IMR-90 (cell line): ENCODE data around the gene MRTFB. TPM values are rescaled to one million over a fixed set of nuclear protein-coding genes. Genes with fewer than 3 reads are reported as not detected.

ENCODE experiments used
- ATAC-seq: fragments of 200-7000 bp; cut with Tn5 transposase; 2 replicates; pipeline ENCODE4 v1.9.1; 2020; ENCODE audit warnings: low read depth, mild to moderate bottlenecking, moderate library complexity
- BruUV-seq: library from RNA; stranded (reverse); fragments of 400-500 nt; replicated peaks from 2 replicates; lab custom pipeline; 2021; lab: Mats Ljungman, UMichigan
- CTCF ChIA-PET: fragments of 300-600 bp; formaldehyde crosslinking; extraction: SDS; loops from one replicate; lab custom pipeline; 2021; ENCODE audit warnings: antibody characterized with exemption; lab: Yijun Ruan, JAX
- POLR2A ChIA-PET: fragments of 300-600 bp; sonication (Branson Sonifier 250); formaldehyde crosslinking; loops from one replicate; lab custom pipeline; 2022; ENCODE audit warnings: antibody characterized with exemption; ENCODE audit not compliant: unreplicated experiment; lab: Charles Lee
- DNase-seq: peaks from one replicate; pipeline ENCODE4 v3.0.0; 2013
- H2AFZ ChIP-seq: replicated peaks from 2 replicates; pipeline ENCODE3; 2013; ENCODE audit warnings: low read length, mild to moderate bottlenecking; ENCODE audit not compliant: poor library complexity
- H2AK5ac ChIP-seq: 2 replicates; pipeline ENCODE4 v1.6.1; 2013; ENCODE audit warnings: low read depth, low read length, inconsistent platforms
- H2AK9ac ChIP-seq: replicated peaks from 2 replicates; pipeline ENCODE3; 2013; ENCODE audit warnings: mild to moderate bottlenecking, low read depth, low read length, moderate library complexity; ENCODE audit not compliant: poor library complexity
- H2BK120ac ChIP-seq: 2 replicates; pipeline ENCODE4 v1.6.1; 2013; ENCODE audit warnings: low read depth, low read length, inconsistent platforms
- H2BK15ac ChIP-seq: 3 replicates; pipeline ENCODE4 v1.6.1; 2013; ENCODE audit warnings: low read depth, low read length, inconsistent platforms
- H2BK20ac ChIP-seq: 2 replicates; pipeline ENCODE4 v1.6.1; 2013; ENCODE audit warnings: low read depth, mild to moderate bottlenecking, inconsistent platforms, low read length, moderate library complexity
- H2BK5ac ChIP-seq: 2 replicates; pipeline ENCODE4 v1.6.1; 2013; ENCODE audit warnings: mild to moderate bottlenecking, low read depth, low read length, inconsistent platforms; ENCODE audit not compliant: poor library complexity, severe bottlenecking
- H3K14ac ChIP-seq: replicated peaks from 2 replicates; pipeline ENCODE4 v1.6.1; 2013; ENCODE audit warnings: low read depth, low read length, inconsistent platforms
- H3K18ac ChIP-seq: 2 replicates; pipeline ENCODE4 v1.6.1; 2013; ENCODE audit warnings: low read depth, low read length, control low read depth
- H3K23ac ChIP-seq: 2 replicates; pipeline ENCODE4 v1.6.1; 2013; ENCODE audit warnings: low read depth, low read length, inconsistent platforms
- H3K27ac ChIP-seq: 2 replicates; pipeline ENCODE4 v1.5.1; 2013; ENCODE audit warnings: mild to moderate bottlenecking, control low read depth, low read length; ENCODE audit not compliant: insufficient read depth
- H3K27me3 ChIP-seq: 2 replicates; pipeline ENCODE4 v1.6.1; 2013; ENCODE audit warnings: low read length; ENCODE audit not compliant: control insufficient read depth, insufficient read depth
- H3K36me3 ChIP-seq: 2 replicates; pipeline ENCODE4 v1.6.1; 2013; ENCODE audit warnings: low read length, mixed read lengths; ENCODE audit not compliant: control insufficient read depth, insufficient read depth
- H3K4ac ChIP-seq: 2 replicates; pipeline ENCODE4 v1.6.1; 2013; ENCODE audit warnings: low read depth, low read length, inconsistent platforms
- H3K4me1 ChIP-seq: 2 replicates; pipeline ENCODE4 v1.6.1; 2013; ENCODE audit warnings: low read length, mixed read lengths; ENCODE audit not compliant: control insufficient read depth, insufficient read depth
- H3K4me2 ChIP-seq: 2 replicates; pipeline ENCODE4 v1.6.1; 2013; ENCODE audit warnings: low read depth, mild to moderate bottlenecking, control low read depth, low read length, moderate library complexity
- H3K4me3 ChIP-seq: 2 replicates; pipeline ENCODE4 v1.5.1; 2013; ENCODE audit warnings: low read depth, mild to moderate bottlenecking, control low read depth, low read length, moderate library complexity; ENCODE audit not compliant: insufficient read depth
- H3K56ac ChIP-seq: 2 replicates; pipeline ENCODE4 v1.6.1; 2013; ENCODE audit warnings: low read length, inconsistent platforms; ENCODE audit not compliant: insufficient read depth; ENCODE audit errors: extremely low read depth
- H3K79me1 ChIP-seq, 2 experiments: 2 replicates each; pipeline ENCODE4 v1.6.1; 2013; ENCODE audit warnings: low read length in 2 of 2, inconsistent platforms in 1 of 2, low read depth in 1 of 2
- H3K9ac ChIP-seq: 2 replicates; pipeline ENCODE4 v1.6.1; 2013; ENCODE audit warnings: low read depth, low read length, control low read depth
- H3K9me1 ChIP-seq: 2 replicates; pipeline ENCODE4 v1.6.1; 2013; ENCODE audit warnings: low read length, inconsistent platforms; ENCODE audit not compliant: insufficient read depth
- H3K9me3 ChIP-seq: 2 replicates; pipeline ENCODE4 v1.6.1; 2013; ENCODE audit warnings: low read length; ENCODE audit not compliant: control insufficient read depth, insufficient read depth
- H4K20me1 ChIP-seq: 2 replicates; pipeline ENCODE4 v1.6.1; 2013; ENCODE audit warnings: low read length, inconsistent platforms; ENCODE audit not compliant: insufficient read depth
- H4K5ac ChIP-seq: 2 replicates; pipeline ENCODE4 v1.6.1; 2013; ENCODE audit warnings: mild to moderate bottlenecking, low read depth, low read length, control low read depth
- H4K8ac ChIP-seq, 2 experiments: 2 replicates each; pipeline ENCODE4 v1.6.1; 2013; ENCODE audit warnings: low read depth in 2 of 2, low read length in 2 of 2, control low read depth in 1 of 2, inconsistent platforms in 1 of 2
- H4K91ac ChIP-seq: 2 replicates; pipeline ENCODE4 v1.6.1; 2013; ENCODE audit warnings: low read depth, low read length, inconsistent platforms; ENCODE audit not compliant: insufficient read depth
- BHLHE40 ChIP-seq: fragments of 150-350 bp; IDR thresholded peaks from 2 replicates; pipeline ENCODE4 v1.6.1; 2016; ENCODE audit warnings: mild to moderate bottlenecking, low read depth, low read length
- CEBPB ChIP-seq: IDR thresholded peaks from 2 replicates; pipeline ENCODE4 v1.6.1; 2012; ENCODE audit warnings: low read depth, low read length, improper control_type of control experiment
- CHD1 ChIP-seq: IDR thresholded peaks from 2 replicates; pipeline ENCODE4 v1.6.1; 2012; ENCODE audit warnings: low read depth, low read length, improper control_type of control experiment
- ELK1 ChIP-seq: fragments of 150-350 bp; IDR thresholded peaks from 2 replicates; pipeline ENCODE4 v1.6.1; 2016; ENCODE audit warnings: low read depth, mild to moderate bottlenecking, low read length, moderate library complexity, borderline replicate concordance
- MAFK ChIP-seq: IDR thresholded peaks from 2 replicates; pipeline ENCODE4 v1.6.1; 2012; ENCODE audit warnings: low read depth, low read length, improper control_type of control experiment
- MAZ ChIP-seq: IDR thresholded peaks from 2 replicates; pipeline ENCODE4 v1.6.1; 2012; ENCODE audit warnings: low read depth, mild to moderate bottlenecking, low read length, improper control_type of control experiment, moderate library complexity, borderline replicate concordance
- NFE2L2 ChIP-seq: fragments of 150-350 bp; IDR thresholded peaks from 2 replicates; pipeline ENCODE4 v1.6.1; 2016; ENCODE audit warnings: low read depth, mild to moderate bottlenecking, low read length
- POLR2A ChIP-seq: IDR thresholded peaks from 2 replicates; pipeline ENCODE4 v1.6.1; 2012; ENCODE audit warnings: mild to moderate bottlenecking, low read depth, low read length
- RAD21 ChIP-seq: IDR thresholded peaks from 2 replicates; pipeline ENCODE4 v1.6.1; 2012; ENCODE audit warnings: low read length, improper control_type of control experiment
- RCOR1 ChIP-seq: IDR thresholded peaks from 2 replicates; pipeline ENCODE4 v1.6.1; 2012; ENCODE audit warnings: mild to moderate bottlenecking, low read length, improper control_type of control experiment; ENCODE audit not compliant: insufficient replicate concordance
- SMC3 ChIP-seq: fragments of 150-350 bp; IDR thresholded peaks from 2 replicates; pipeline ENCODE4 v1.6.1; 2016; ENCODE audit warnings: low read depth, mild to moderate bottlenecking, antibody characterized with exemption, low read length, moderate library complexity
- WGBS, 2 experiments: methylation state at CpG; one replicate each; pipeline versions ENCODE4 v1.1.5 to v1.1.7; 2013; ENCODE audit warnings: missing lambda C conversion rate in 2 of 2; ENCODE audit not compliant: insufficient read length in 1 of 2; ENCODE audit errors: extremely low coverage in 2 of 2; 5-methylcytosine and 5-hydroxymethylcytosine counted together
- dilution Hi-C: fragments of 300-500 bp; cut with HindIII; formaldehyde crosslinking; loops from one replicate; pipeline ENCODE4 v1.14.3; 2018; ENCODE audit warnings: low sequenced_read_pairs; ENCODE audit not compliant: unreplicated experiment
- in situ Hi-C: fragments of 300-500 bp; cut with MboI; formaldehyde crosslinking; loops from 3 replicates; pipeline ENCODE4 v1.14.3; 2019; ENCODE audit warnings: low sequenced_read_pairs, inconsistent platforms, mixed read lengths
- intact Hi-C: fragments of 100-400 bp; cut with micrococcal nuclease; formaldehyde crosslinking; loops from 2 replicates; pipeline ENCODE4 v1.10.0; 2022
- polyA plus RNA-seq, 3 experiments: library from polyadenylated mRNA; depleted of rRNA; stranded (reverse); fragments of >200 nt; gene quantifications; 2 replicates each; pipeline ENCODE4 v1.2.3, GENCODE V29; 2012; ENCODE audit warnings: low replicate concordance in 1 of 3
- total RNA-seq: library from RNA; depleted of rRNA; stranded (reverse); fragments of >200 nt; gene quantifications from 2 replicates; pipeline ENCODE4 v1.2.3, GENCODE V29; 2012
- TF ChIP-seq, protein P1 (sequence below): fragments of 150-350 bp; IDR thresholded peaks from 2 replicates; pipeline ENCODE4 v1.6.1; 2017; ENCODE audit warnings: mild to moderate bottlenecking, antibody characterized with exemption, low read length, low read depth
- TF ChIP-seq, protein P2 (sequence below): conservative IDR thresholded peaks from 2 replicates; pipeline ENCODE4 v1.5.1; 2012; ENCODE audit warnings: mild to moderate bottlenecking, low read depth, low read length, improper control_type of control experiment

Gene MRTFB
- total and polyA plus RNA-seq, 2 of the 4 experiments (the other 2 are of a cell fraction), result 4.4 to 5.4 TPM

DNA sequence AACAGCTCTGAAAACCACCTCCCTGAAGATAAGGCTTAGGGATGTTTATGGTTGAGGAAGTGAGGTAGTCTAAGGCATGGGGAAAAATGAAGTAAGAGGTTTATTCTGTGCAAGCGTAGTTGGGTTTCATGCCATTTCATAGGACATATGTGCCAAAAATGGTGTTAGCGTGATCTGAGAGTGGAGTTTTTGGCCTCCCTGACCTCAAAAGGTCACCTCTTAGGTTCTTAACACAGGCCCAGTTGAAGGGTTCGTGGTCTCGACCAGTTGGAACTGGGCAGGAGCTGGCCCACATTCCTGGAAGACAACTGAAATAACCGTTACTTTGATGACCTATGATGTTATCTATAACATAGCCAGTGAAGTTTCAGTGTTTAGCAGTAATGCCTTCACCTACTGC, 57.0 kb downstream of the MRTFB start:
- Histone ChIP-seq H3K14ac (no peak overlapping the region), H3K4me3 (no peak overlapping the region), H3K36me3 (no peaks in the 10 kb centered on the region), H3K56ac (no peak overlapping the region), H3K27me3 (no peaks in the 10 kb centered on the region), H4K8ac (no peak overlapping the region), H2AK5ac (no peak overlapping the region), H4K5ac (no peak overlapping the region), H2BK120ac (no peak overlapping the region), H2BK15ac (no peak overlapping the region), H4K20me1 (0 out of 2 replicates have a peak, but pooled peaks cover 3% of the 10 kb centered on the region), H3K23ac (no peak overlapping the region), H2AK9ac (no peak overlapping the region), H4K91ac (no peak overlapping the region), H2BK5ac (no peak overlapping the region), H3K4me2 (no peak overlapping the region), H2BK20ac (no peak overlapping the region), H2AFZ (no peak overlapping the region), H3K79me1 (peaks cover 2 to 18% of the 10 kb centered on the region in 2 experiments; a peak in 3 of 4 replicates), H3K9ac (no peak overlapping the region), H3K9me1 (no peaks in the 10 kb centered on the region), H3K18ac (no peak overlapping the region), H3K4ac (no peak overlapping the region), H3K27ac (no peak overlapping the region), H3K4me1 (peaks cover 2% of the 10 kb centered on the region), H3K9me3 (no peaks in the 10 kb centered on the region)
- POLR2A ChIA-PET, result no interaction called here
- 100% methylated on average over 1 of the region's 5 CpGs; no CpG with 5 or more reads in 1 of the 2 experiments for WGBS, 2 experiments
- in situ Hi-C loops (no loop called here), dilution Hi-C loops (no loop called here), intact Hi-C loops (no loop called here)
- ATAC-seq, result no peak
- TF ChIP-seq RAD21 (no peak), CEBPB (no peak), MAFK (no peak), CHD1 (no peak), NFE2L2 (no peak), RCOR1 (no peak), MAZ (no peak), SMC3 (no peak), POLR2A (no peak), ELK1 (no peak), BHLHE40 (no peak)
- TF ChIP-seq, protein P1, sequence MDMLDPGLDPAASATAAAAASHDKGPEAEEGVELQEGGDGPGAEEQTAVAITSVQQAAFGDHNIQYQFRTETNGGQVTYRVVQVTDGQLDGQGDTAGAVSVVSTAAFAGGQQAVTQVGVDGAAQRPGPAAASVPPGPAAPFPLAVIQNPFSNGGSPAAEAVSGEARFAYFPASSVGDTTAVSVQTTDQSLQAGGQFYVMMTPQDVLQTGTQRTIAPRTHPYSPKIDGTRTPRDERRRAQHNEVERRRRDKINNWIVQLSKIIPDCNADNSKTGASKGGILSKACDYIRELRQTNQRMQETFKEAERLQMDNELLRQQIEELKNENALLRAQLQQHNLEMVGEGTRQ, result no peak
- TF ChIP-seq, protein P2, sequence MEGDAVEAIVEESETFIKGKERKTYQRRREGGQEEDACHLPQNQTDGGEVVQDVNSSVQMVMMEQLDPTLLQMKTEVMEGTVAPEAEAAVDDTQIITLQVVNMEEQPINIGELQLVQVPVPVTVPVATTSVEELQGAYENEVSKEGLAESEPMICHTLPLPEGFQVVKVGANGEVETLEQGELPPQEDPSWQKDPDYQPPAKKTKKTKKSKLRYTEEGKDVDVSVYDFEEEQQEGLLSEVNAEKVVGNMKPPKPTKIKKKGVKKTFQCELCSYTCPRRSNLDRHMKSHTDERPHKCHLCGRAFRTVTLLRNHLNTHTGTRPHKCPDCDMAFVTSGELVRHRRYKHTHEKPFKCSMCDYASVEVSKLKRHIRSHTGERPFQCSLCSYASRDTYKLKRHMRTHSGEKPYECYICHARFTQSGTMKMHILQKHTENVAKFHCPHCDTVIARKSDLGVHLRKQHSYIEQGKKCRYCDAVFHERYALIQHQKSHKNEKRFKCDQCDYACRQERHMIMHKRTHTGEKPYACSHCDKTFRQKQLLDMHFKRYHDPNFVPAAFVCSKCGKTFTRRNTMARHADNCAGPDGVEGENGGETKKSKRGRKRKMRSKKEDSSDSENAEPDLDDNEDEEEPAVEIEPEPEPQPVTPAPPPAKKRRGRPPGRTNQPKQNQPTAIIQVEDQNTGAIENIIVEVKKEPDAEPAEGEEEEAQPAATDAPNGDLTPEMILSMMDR, result no peak
- no peak for DNase-seq
- no TSS peak for BruUV-seq
- CTCF ChIA-PET, result no interaction called here
